ENCODE results near the gene CELF5.

The CELF5 gene

DNA sequence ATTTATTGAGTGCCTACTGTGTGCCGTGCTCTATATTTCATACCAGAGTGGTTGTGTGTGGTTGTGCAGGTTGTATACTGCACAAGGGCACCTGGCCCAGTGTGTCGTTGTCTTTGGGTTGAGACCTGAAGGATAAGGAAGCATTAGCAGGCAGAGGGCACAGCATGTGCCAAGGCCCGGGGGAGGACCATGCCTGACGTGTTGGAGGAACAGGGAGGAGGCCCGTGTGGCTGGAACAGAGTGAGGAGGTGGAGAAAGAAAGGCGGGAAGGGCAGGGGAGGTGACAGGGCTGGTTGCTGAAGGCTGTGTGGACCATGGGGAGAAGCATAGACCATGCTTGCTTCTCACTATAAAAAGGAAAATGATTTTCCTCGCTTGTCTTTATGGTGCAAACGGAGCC, 26.8 kb downstream of the CELF5 start:
- DNase-seq, result no peak
- Histone ChIP-seq H3K27ac (no peak overlapping the region), H3K4me3 (ENCODE audit: low read depth, low read length) (no peak overlapping the region), H3K9me3 (ENCODE audit: severe bottlenecking) (peaks cover 8% of the 10 kb centered on the region), H3K36me3 (no peaks in the 10 kb centered on the region), H3K27me3 (ENCODE audit: insufficient read depth, low read depth, severe bottlenecking) (no peaks in the 10 kb centered on the region)
- TF ChIP-seq CTCF (IDR thresholded peaks at IDR 0.05; ENCODE audit: low read depth, low read length), result no peak

- no peaks in the 10 kb centered on the region for H3K27me3 ChIP-seq (ENCODE audit: insufficient read depth, low read depth, severe bottlenecking)
- no peak for TF ChIP-seq CTCF (IDR thresholded peaks at IDR 0.05; ENCODE audit: low read depth, low read length)
- no peak overlapping the region for H3K4me3 ChIP-seq (ENCODE audit: low read depth, low read length)
- peaks cover 8% of the 10 kb centered on the region for H3K9me3 ChIP-seq (ENCODE audit: severe bottlenecking)
- no peak overlapping the region for H3K27ac ChIP-seq
- no peaks in the 10 kb centered on the region for H3K36me3 ChIP-seq
- no peak for DNase-seq
These were observed 28.2 kb downstream of the CELF5 start for GRCh38 chr19:3252650-3253049.

- H3K9me3 ChIP-seq (ENCODE audit: severe bottlenecking), result peaks cover 8% of the 10 kb centered on the region
- no peak overlapping the region for H3K4me3 ChIP-seq (ENCODE audit: low read depth, low read length)
- no peaks in the 10 kb centered on the region for H3K36me3 ChIP-seq
- no peaks in the 10 kb centered on the region for H3K27me3 ChIP-seq (ENCODE audit: insufficient read depth, low read depth, severe bottlenecking)
- DNase-seq, result no peak
- peak; percentile 65 for TF ChIP-seq CTCF (IDR thresholded peaks at IDR 0.05; ENCODE audit: low read depth, low read length)
- H3K27ac ChIP-seq, result no peak overlapping the region
These were observed 28.8 kb downstream of the CELF5 start for GRCh38 chr19:3253270-3253669.

GRCh38 chr19:3254520-3254919, 30.1 kb downstream of the CELF5 start:
- H3K36me3 ChIP-seq, result no peaks in the 10 kb centered on the region
- H3K4me3 ChIP-seq (ENCODE audit: low read depth, low read length), result no peak overlapping the region
- peaks cover 8% of the 10 kb centered on the region for H3K9me3 ChIP-seq (ENCODE audit: severe bottlenecking)
- H3K27ac ChIP-seq, result no peak overlapping the region
- DNase-seq, result no peak
- TF ChIP-seq CTCF (IDR thresholded peaks at IDR 0.05; ENCODE audit: low read depth, low read length), result no peak
- H3K27me3 ChIP-seq (ENCODE audit: insufficient read depth, low read depth, severe bottlenecking), result no peaks in the 10 kb centered on the region

GRCh38 chr19:3257071-3257470, 32.6 kb downstream of the CELF5 start:
- DNase-seq, result no peak
- peaks cover 6% of the 10 kb centered on the region for H3K9me3 ChIP-seq (ENCODE audit: severe bottlenecking)
- H3K4me3 ChIP-seq (ENCODE audit: low read depth, low read length), result no peak overlapping the region
- no peak for TF ChIP-seq CTCF (IDR thresholded peaks at IDR 0.05; ENCODE audit: low read depth, low read length)
- H3K27ac ChIP-seq, result no peak overlapping the region
- H3K36me3 ChIP-seq, result no peaks in the 10 kb centered on the region
- no peaks in the 10 kb centered on the region for H3K27me3 ChIP-seq (ENCODE audit: insufficient read depth, low read depth, severe bottlenecking)

DNA sequence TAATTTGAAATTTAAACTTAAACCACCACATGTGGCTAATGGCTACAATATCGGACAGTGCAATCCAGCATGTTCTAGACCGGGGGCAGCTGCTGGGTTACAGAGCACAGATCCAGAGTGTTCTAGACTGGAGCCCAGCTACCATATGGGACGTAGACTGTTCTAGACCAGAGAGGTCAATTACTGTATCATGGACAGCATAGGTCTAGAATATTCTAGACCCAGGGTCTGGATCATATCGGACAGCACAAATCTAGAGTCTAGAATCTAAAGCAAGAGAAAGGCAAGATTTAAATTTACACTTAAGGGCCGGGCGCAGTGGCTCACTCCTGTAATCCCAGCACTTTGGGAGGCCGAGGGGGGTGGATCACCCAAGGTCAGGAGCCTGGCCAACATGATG, 37.9 kb downstream of the CELF5 start:
- Histone ChIP-seq H3K4me3 (ENCODE audit: low read depth, low read length) (no peak overlapping the region), H3K36me3 (no peaks in the 10 kb centered on the region), H3K27me3 (ENCODE audit: insufficient read depth, low read depth, severe bottlenecking) (no peaks in the 10 kb centered on the region), H3K9me3 (ENCODE audit: severe bottlenecking) (no peaks in the 10 kb centered on the region), H3K27ac (no peak overlapping the region)
- no peak for DNase-seq
- no peak for TF ChIP-seq CTCF (IDR thresholded peaks at IDR 0.05; ENCODE audit: low read depth, low read length)

Measured in WERI-Rb-1 (cell line).